HG03103 (cell line): ENCODE data around the gene LOXHD1.

ENCODE experiments used
- ATAC-seq: cut with Tn5 transposase; IDR thresholded peaks from one replicate; pipeline ENCODE4 v1.9.1; 2021; ENCODE audit warnings: low read depth; ENCODE audit not compliant: unreplicated experiment

The LOXHD1 gene, protein sequence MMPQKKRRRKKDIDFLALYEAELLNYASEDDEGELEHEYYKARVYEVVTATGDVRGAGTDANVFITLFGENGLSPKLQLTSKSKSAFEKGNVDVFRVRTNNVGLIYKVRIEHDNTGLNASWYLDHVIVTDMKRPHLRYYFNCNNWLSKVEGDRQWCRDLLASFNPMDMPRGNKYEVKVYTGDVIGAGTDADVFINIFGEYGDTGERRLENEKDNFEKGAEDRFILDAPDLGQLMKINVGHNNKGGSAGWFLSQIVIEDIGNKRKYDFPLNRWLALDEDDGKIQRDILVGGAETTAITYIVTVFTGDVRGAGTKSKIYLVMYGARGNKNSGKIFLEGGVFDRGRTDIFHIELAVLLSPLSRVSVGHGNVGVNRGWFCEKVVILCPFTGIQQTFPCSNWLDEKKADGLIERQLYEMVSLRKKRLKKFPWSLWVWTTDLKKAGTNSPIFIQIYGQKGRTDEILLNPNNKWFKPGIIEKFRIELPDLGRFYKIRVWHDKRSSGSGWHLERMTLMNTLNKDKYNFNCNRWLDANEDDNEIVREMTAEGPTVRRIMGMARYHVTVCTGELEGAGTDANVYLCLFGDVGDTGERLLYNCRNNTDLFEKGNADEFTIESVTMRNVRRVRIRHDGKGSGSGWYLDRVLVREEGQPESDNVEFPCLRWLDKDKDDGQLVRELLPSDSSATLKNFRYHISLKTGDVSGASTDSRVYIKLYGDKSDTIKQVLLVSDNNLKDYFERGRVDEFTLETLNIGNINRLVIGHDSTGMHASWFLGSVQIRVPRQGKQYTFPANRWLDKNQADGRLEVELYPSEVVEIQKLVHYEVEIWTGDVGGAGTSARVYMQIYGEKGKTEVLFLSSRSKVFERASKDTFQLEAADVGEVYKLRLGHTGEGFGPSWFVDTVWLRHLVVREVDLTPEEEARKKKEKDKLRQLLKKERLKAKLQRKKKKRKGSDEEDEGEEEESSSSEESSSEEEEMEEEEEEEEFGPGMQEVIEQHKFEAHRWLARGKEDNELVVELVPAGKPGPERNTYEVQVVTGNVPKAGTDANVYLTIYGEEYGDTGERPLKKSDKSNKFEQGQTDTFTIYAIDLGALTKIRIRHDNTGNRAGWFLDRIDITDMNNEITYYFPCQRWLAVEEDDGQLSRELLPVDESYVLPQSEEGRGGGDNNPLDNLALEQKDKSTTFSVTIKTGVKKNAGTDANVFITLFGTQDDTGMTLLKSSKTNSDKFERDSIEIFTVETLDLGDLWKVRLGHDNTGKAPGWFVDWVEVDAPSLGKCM (N-terminal part only)

DNA sequence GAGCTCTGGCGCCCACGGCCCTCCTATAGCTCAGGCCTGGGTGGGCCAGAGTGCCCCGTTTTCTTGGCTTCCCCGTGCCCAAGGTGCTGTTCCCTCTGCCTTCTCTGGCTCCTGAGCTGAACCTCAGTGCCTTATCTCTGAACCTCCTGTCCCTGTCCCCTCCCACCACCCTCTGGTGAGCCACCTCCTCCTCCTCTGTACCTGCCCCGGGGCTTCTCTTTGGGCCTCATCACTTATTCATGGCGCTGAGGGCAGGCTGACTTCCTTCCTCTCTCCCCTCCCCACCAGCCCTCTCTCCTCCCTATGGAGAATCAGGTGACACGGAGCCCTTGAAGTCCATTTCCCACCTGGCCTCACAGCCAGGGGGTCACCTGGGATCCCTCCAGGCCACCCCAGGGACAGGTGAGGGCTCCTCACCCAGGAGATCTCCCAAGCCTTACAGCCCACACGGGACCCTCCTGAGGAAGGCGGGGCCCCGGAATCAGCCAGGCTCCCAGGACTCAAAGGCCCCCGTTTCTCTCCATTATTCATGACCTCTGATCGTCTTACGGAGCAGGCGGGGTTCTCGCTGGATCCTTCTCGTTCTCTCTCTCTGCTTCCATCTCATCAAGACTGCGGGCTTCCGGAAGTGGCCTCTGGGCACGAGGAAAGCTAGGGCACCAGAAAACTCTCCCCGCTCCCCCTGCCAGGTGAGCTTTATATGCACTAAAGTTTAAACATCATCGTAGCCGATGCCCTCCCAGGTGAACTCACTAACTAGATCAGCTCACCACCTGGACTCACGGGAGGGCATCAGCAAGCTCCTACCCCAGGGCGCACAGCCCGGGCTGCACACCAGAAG lies at the start of gene LOXHD1:
Gene LOXHD1 (minus strand): TSS at position 106 of the 841 bp plus-strand sequence. CDS start 187 bp downstream, outside the sequence.
- no peak for ATAC-seq

DNA sequence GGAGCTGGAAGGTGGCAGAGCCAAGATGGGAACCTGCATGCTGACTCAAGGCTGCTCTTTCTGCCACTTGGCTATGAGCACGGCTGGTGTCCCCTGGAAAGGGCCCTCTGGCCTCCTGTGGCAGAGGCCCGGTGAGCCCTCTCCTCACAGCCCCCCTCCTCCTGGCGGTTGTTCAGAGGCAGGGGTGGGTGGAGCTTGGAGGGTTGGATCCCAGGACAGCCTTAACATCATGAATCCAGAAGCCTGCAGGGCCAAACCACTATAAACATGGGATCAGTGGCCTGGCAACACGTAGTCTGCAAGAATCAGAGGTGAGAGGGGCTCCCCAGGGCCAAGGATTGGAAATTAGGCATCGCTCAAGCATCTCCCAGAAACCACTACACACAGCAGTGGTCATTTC lies 48.5 kb upstream of the LOXHD1 start:
- ATAC-seq = no peak

DNA sequence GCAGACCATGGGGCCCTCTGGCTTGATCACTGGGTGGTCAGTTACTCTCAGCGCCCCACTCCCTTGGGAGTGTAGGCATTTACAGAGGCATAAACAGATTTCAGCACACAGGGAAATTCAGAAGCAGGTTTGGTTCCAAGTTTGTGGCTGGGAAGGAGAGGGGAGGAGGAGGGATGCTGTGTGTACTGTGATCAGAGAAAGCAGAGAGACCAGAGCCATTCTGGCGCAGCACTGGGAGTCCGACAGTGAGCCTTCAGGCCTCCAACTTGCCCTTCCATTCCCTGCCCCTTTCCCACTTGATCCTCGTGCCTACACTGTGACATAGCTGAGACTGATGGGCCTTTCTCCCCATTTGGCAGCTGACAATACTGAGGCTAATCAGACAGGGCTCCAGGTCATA lies 47.8 kb upstream of the LOXHD1 start:
- ATAC-seq = no peak

DNA sequence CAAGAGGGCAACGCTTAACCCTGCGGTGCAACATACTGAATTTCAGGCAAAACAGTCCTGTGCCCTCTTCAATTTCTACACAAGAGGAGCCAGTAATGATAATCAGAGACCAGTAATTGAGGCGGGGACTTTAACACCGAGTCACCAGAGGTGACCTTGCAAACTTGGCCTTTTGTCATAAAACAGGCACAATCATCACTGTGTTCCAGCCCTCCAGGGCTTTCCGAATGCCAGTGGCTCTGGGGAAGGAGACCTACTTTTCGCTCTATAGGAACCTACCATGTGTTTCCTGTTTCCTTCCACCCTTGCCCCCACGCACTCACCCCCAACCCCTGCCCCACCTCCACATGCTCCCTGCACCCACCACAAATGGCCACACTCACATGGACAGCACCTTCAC lies 47.2 kb upstream of the LOXHD1 start:
- no peak for ATAC-seq

DNA sequence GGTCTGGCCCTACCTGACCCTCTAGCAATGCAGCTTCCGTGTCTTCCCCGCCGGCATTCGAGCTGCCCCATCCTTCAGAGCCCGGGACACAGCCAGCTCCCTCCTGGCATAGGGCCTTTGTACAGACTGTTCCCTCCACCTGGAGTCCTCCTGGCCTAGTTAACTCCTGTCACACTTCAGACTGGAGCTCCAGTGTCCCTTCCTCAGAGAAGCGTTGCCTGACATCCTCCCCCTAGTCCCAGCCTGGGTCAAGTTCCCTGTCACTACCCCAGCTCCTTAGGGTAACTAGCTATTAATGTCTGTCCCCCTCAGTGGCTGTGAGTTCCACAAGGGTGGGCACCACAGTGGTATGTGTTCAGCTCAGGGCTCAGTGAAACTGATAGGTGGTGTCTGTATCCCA lies 45.5 kb upstream of the LOXHD1 start:
- no peak for ATAC-seq

DNA sequence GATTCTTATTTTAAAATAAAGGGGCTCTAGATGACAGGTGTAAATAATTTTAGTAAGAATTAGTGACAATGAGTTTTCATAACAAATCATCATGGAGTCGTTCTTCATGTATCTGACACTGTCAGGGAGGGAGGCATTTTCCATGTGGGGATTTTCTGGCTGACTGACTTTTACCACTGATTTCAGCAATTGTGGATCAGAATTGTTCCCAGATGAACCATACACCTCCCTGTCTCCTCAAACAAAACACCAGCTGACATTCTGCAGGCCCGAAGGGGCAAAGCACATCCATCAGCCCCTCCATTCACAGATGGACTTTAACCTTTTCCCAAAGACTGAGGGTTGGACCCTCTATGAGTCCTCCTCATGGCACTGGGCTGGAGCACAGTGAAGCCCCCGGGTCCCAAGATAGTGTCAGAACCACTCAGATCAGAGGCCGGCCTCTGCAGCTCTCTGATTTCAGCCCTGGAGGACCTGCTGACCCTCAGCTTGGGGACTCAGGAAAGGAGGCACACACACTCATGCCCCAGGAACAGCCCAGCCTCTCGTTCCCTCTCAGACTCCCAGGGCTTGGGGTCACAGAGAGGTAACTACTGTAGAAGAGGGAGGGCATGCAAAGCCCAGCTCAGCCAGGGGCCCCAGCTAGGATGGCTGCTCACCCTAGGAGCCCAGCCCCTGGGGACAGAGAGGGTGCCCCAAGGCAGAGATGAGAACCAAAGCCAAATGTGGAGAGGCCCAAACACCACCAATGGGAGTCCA lies 43.2 kb upstream of the LOXHD1 start:
- ATAC-seq = no peak

DNA sequence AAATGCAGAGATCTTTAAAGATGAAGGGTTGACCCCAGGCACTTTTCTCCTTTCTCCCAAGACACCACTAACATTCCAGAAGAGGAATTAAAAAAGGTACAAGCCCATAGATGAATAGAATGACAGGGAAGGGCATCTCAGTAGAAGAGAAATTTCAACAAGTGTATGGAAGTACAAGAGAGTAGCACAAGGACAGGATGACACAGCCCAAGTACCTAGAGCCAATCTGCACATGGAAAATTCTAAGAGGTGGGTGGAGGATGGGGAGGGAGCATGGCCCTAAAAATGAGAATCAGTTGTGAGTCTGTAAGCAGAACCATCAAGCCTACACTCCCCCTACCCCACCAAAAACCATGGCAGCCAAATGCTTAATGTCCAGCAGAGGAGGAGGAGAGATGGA lies 39.7 kb upstream of the LOXHD1 start:
- no peak for ATAC-seq

DNA sequence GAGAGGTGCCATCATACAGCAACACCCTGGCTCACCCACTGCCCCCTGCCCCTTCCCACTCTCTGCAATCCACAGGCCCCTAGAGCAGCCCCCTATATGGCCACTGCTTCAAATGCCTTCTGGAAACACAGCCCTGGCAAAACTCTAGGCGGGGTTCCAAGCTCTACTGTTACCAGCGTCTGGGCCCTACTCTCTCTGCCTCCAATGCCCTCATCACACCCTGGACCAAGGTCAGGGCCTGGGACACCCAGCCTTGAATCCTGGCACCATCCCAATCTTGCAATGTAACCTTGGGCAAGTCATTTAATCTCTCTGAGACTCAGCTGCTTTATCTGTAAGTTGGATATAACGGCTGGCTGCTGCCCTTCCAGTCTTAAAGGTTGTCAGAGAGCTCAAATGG lies 39.2 kb upstream of the LOXHD1 start:
- ATAC-seq = no peak

DNA sequence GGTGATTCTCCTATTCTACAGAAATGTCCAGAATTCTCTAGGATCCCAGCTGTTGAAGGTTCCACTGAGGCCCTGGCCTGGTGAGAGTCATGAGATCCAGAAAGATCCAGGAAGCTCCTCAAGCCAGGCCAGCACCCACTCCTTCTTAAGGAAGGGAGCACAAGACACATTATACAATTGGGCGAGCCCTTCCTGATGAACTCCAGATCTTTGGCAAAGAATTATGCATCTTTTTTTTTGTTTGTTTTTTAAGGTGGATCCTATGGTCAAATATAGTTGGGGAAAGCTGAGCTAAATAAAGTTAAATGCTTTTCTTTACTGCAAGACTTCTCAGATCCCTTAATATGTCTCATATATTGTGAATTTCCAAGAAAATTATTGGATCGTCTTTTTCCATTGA lies 37.0 kb upstream of the LOXHD1 start:
- no peak for ATAC-seq

DNA sequence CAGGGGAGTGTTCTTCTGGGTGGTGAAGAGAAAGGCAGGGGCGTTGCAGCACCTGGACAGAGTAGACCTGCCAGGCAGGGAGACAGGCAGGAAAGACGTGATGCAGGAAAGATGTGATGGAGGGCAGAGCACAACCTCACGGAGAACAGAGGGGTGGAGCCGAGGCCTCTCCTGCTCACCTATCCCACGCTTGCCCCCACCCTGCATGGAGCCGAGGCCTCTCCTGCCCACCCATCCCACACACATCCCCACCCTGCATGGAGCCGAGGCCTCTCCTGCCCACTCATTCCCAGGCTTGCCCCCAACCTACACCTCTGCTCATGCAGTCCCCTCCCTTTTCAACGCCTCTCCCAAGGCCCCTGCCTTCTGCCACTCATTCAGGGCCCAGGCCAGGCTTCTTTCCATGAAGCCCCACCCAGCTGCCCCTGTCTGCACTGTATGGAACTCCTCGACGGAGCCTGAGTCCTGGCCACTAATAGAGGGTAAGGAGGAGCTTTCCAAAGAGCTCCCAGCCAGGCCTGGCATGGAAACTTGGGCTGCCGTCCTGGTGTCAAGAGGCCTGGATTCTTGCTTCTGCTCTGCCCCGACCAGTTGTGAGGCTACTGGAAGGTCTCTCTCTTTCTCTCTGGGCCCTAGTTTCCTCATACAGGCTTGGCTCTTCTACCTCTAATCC lies 32.0 kb upstream of the LOXHD1 start:
- no peak for ATAC-seq

DNA sequence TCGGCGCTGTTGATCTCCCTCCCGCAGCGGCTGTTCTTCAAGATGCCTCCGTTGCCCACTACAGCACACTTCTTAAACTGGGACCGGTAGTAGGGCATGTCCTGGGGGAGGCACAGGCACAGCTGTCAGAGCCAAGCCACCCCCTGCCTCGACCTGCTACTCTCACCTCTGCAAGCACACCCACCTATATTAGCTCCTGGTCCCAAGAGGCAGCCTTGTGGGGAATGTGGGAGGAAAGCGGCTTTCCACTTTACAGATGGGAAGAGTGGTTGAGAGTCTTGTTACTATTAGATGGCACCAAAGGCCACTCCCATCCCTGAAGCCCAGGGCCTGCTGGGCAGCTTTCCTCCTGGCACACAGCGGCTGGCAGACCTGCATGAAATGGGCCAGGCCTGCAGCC lies 29.2 kb upstream of the LOXHD1 start:
- ATAC-seq = no peak

DNA sequence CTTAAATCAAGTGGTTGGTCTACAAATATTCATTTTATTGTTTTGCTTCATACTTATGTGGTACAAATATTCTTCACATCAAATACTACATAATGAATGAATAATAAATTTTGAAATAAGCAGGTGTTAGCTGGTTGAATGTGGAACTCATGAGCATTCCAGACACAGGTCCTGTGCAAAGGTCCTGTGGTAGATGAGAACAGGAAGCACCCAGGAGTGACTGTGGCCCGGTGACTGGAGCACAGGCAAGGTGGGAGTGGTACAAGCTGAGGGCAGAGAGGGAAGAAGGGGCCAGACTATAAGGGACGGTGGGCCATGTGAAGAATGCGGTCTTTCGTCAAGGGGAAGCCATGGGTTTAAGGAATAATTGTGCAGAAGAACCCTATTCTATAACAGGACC lies 26.2 kb upstream of the LOXHD1 start:
- no peak for ATAC-seq

DNA sequence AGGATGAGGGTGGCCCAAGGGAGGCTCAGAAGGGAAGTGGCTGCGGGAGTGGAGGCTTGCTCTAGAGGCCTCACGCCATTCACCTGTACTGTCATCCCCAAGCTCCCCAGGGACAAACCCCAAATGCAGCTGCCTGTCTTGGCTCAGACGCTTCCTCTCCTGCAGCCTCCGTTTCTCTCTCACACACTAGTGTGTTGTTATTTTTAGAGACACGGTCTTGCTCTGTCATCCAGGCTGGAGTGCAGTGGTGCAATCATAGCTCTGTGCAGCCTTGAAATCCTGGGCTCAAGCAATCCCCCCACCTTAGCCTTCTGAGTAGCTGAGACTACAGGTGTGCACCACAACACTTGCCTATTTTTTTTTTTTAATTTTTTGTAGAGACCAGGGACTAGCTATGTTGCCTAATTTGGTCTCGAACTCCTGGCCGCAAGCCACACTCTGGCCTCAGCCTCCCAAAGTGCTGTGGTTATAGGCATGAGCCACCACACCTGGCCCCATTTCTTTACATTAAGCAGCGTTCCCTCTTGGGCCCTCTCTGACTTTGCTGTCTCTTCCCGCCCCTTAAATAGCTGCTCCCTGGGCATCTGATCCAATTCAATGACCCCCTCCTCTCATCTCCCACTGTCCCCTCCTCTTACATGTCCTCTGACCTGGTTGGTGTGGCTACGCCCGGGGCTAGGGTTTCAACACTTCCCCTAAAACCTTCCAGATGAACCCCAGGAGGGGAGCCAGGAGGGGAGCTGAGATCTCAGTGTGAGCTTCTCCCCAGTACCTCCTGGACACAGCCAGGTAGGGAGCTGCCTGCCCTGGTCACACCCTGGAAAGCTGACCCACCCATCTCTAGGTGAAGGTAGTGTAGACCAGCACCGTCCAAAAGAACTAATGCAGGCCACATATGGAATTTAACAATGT lies 24.0 kb upstream of the LOXHD1 start:
- no peak for ATAC-seq

DNA sequence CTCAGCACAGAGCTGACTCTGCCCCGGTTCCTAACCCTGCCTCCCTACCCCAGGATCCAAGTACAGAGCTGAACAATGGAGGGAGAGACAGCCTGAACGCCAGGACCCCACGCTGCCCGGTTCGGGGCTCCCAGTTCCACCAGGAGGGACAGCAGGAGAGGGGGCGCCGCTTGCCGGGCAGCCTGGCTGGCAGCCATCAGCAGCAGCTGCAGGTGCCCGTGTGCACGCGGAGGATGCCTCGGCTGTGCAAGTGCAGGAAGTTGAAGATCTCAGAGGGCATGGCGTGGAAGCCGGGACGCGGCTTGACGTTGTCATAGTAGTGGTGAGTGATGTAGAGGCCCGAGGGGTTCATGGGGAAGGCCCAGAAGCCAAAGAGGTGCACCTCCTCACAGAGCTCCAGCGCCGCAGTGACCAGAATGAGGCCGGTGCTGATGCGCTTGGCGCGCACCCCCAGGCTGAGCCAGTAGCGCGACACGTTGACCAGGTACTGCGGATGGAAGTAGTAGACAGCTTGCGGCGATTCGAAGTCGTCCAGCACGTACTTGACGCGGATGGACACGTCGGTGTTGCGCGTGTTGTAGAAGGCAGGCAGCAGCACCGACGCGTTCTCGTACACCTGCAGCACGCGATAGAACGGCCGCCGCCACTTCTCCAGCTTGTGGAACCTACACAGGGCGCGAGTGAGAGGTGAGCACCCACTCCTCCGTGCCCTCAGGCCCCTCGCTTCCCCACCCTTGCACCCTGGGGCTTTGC lies 23.0 kb upstream of the LOXHD1 start:
- no peak for ATAC-seq

DNA sequence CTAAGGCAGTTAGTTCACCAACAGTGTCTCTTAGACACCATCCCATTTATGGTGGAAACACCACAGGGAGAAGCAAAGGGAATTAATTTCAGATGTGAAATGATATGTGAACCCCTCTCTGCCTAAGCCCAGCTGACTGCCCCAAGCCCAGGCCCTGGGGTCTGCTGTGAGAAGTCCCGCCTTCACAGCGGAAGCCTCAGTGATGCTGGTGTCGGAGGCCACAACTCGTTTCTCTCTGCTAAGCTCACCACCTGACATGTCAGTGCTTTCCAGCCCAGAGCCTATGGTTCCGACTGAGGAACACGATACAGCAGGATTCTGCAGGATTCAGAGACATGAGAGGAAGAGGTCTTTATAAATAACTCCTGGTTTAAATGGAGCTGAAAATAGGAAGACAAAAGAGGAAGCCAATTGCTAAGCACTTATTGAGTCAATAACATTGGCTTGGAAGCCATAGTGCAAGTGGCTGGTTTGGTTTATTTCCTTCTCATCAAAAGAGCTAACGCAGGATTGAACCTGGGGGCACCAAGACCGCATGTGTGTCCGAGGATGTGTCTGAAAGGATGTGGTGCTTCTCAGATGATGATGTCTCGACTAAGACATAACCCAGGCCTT lies 21.9 kb upstream of the LOXHD1 start:
- no peak for ATAC-seq

DNA sequence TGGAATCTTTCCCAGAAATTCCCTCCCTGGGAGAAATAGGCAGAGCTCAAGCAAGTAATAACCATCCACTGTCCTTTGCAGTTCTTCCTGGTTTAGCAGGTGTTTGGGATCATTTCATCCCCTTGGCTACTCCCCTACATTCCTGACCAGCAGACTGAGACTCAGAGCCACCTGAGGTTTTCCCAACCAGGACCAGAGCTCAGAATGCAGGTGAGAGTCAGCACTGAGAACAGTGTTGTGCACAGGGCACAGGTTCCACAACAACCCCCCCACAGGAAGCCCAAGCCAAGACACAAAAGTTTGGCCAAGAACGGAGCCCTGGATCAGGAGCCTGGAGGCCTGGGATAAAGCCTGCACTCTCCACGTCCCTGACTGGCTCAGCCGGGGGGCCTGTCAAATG lies 21.0 kb upstream of the LOXHD1 start:
- ATAC-seq = no peak

DNA sequence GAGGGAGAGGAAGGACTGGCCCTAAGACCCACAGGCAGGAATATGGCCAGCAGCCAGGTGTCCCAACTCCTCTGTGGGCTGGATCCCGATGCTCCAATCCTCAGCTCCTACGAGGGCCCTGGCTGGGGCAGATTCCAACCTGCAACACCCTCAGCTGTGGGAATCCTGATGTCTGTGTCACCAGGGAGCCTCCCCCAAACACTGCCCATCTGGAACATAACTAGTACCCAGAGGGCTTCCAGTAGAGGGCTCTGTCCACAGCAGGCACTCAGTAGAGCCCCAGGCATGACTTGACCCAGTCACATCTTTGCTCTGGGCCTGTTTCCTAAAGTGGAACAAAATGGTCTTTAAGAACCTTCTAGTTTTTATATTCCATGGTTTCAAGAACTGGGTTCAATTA lies 20.6 kb upstream of the LOXHD1 start:
- ATAC-seq = no peak
